Measurements from ENCODE around the gene LINGO4.
A peak's percentile ranks its signal among the peaks of the same experiment; 100 is the strongest.

Gene LINGO4

GRCh38 chr1:151832318-151832980 lies 27.2 kb upstream of the LINGO4 start:
- DNase-seq, result no peak

- no peak for DNase-seq
Measured at GRCh38 chr1:151831605-151832004, 26.4 kb upstream of the LINGO4 start, which contains the start of gene RORC. Gene RORC (minus strand): TSS chr1:151831802. CDS start chr1:151831764, 38 bp downstream.

GRCh38 chr1:151831256-151831591 lies 26.0 kb upstream of the LINGO4 start:
- no peak for DNase-seq

GRCh38 chr1:151830055-151830454 lies 24.8 kb upstream of the LINGO4 start:
- no peak for DNase-seq

GRCh38 chr1:151829352-151830046 lies 24.3 kb upstream of the LINGO4 start:
- no peak for DNase-seq

- DNase-seq, result no peak
Measured at GRCh38 chr1:151828921-151829320, 23.7 kb upstream of the LINGO4 start.

- DNase-seq, result no peak
Measured at GRCh38 chr1:151827853-151828252, 22.6 kb upstream of the LINGO4 start.

GRCh38 chr1:151825751-151826660 lies 20.8 kb upstream of the LINGO4 start:
- DNase-seq, result no peak

GRCh38 chr1:151825204-151825603 lies 20.0 kb upstream of the LINGO4 start:
- DNase-seq, result no peak

- no peak for DNase-seq
Measured at GRCh38 chr1:151823175-151823574, 18.0 kb upstream of the LINGO4 start.

- peak; percentile 36 for DNase-seq
Measured at GRCh38 chr1:151822404-151822803, 17.2 kb upstream of the LINGO4 start.

GRCh38 chr1:151820940-151821339 lies 15.7 kb upstream of the LINGO4 start:
- no peak for DNase-seq

GRCh38 chr1:151819976-151820623 lies 14.9 kb upstream of the LINGO4 start:
- DNase-seq, result no peak

GRCh38 chr1:151819227-151819835 lies 14.1 kb upstream of the LINGO4 start:
- DNase-seq, result no peak

GRCh38 chr1:151817353-151817730 lies 12.1 kb upstream of the LINGO4 start:
- no peak for DNase-seq

- no peak for DNase-seq
Measured at GRCh38 chr1:151816548-151817352, 11.5 kb upstream of the LINGO4 start.

GRCh38 chr1:151815716-151816327 lies 10.6 kb upstream of the LINGO4 start:
- no peak for DNase-seq

- DNase-seq, result no peak
Measured at GRCh38 chr1:151814971-151815545, 9.8 kb upstream of the LINGO4 start.

- DNase-seq, result no peak
Measured at GRCh38 chr1:151814426-151814825, 9.2 kb upstream of the LINGO4 start.

- DNase-seq, result no peak
Measured at GRCh38 chr1:151813271-151813977, 8.2 kb upstream of the LINGO4 start.

Measured in activated naive CD4-positive, alpha-beta T cell treated with anti-CD3 and anti-CD28 coated beads, Interleukin-2, amount 50 U/mL, for 16 hours (primary cell).